ENCODE data around the gene PARG. TPM values are rescaled to one million over a fixed set of nuclear protein-coding genes. Genes with fewer than 3 reads are reported as not detected.
"Not testable (repeated sequence)": the region's sequence is repeated elsewhere in the genome, so short reads cannot be mapped to it uniquely, and the experiment has no call there.

The PARG gene
- total RNA-seq (2014; rRNA removed; shearing (Covaris generic)) = 22.8 TPM in 2 replicates

DNA sequence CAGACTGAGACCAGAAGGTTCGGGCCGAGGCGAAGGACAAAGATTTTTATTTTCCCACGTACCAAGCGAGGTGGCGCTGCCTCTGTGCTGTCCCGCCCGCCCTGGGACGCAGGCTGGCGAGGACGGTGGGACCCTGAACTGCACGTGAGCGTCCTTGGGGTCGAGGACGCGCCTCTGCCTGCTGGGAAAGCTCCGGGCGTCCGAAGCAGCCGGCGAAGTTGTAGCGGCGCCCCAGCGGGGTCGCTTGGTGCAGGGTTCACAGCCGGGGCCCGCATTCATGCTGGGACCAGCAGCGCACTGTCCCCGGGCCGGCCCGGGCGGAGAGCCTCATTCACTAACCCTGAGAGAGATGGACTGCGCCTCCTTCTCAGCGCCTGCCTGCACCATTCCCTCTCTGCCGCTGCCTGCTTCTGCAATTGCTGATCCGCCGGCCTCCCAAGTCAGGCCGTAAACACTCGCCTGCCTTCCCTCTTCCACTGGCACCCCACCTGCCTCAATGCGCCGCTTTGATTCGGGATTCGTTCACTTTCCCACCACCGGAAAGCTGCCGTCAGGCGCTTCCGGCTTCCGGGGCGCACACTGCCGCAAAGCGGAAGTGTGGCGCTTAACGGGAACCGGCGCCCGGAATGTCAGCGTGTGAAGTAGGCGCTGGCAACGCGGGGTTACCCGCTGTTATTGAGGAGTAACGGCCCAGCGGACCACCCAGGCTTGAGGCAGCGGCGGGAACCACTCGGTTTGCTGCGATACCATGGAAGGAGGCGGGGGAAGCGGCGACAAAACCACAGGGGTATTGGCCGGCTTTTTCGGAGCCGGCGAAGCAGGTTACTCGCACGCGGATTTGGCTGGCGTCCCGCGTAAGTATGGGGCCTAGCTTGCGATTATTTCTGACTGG is at the start of gene PARG, which contains the start of gene TIMM23B:
TSS of gene PARG (minus strand) at position 581 of the 892 bp plus-strand sequence. CDS start at position 279, 302 bp downstream.
TSS of gene TIMM23B (plus strand) at position 607 of the 892 bp plus-strand sequence. CDS start at position 749, 142 bp downstream.
- DNase-seq (ENCODE audit: low spot score) = peak; percentile 88

DNA sequence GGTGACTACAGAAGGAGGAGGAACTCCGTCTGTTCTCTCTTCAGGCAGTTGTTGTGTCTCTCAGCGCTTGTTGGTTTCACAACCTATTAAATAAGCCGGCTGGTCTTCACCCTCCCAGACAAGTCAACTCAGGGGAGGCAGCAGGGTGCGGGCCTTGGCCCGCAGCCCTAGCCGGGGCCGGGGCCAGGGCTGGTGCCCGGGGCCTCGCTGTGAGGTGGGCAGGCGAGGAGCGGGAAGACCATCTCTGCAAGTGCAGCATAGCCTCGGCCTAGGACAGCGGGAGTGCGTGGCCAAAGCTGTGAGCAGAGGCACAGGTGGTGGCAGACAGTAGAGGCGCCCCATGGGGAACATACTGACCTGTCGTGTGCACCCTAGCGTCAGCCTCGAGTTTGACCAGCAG is 46.5 kb upstream of the PARG start, which contains the start of gene AGAP6:
TSS of gene AGAP6 (plus strand) at position 31 of the 400 bp plus-strand sequence. CDS start at position 341, 310 bp downstream.
- not testable (repeated sequence) for DNase-seq (ENCODE audit: low spot score)

DNA sequence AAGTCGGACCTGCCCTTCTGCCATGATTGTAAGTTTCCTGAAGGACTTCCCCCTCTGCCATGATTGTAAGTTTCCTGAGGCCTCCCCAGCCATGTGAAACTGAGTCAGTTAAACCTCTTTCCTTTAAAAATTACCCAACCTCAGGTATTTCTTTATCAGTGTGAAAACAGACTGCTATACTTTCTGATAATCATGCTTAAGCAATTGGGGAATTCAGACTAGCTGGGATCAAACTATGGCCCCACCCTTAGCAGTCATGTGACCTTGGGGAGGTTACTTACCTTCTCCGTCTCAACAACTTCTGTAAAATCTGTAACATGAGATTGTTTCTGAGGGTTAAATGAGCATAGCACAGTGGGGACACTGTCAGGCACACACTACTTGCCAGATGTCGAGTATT is 45.4 kb upstream of the PARG start:
- DNase-seq (ENCODE audit: low spot score) = not testable (repeated sequence)

DNA sequence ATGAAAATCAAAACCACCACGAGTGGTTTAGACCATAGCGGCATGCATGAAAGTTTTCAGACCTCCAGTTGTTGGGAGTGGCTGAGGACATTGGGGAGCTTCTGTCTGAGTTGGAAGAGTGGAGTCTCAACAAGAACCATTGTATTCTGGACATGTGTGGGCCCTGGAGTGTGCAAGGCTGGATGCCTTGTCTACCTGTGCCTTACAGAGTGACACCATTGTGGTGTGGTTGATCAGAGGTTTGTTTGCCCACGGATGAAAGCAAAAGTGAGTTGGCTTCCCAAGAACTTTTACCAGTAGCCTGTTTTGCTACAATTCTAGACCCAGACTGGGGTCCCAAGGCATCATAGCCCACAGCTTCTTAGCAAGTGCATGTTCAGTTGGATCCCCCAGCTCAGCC is 35.9 kb upstream of the PARG start:
- DNase-seq (ENCODE audit: low spot score) = not testable (repeated sequence)

DNA sequence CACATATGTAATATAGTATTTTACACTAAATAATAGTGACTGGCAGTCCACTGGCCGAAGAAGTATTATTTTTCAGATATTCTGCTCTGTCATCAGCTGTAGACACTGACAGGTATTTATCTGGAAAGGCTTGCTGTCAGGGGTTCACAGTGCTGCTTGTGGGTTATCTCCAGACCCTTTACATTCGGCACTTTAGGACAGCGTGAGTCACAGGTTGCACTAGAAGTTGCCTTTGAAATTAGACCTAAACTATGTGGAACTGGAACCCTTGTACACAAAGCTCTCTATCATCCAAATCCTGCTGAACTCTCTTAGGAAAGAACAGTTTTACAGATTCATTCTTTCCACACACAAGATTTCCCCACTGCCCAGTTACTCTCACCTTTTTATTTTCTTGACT is 30.3 kb upstream of the PARG start:
- DNase-seq (ENCODE audit: low spot score) = not testable (repeated sequence)

DNA sequence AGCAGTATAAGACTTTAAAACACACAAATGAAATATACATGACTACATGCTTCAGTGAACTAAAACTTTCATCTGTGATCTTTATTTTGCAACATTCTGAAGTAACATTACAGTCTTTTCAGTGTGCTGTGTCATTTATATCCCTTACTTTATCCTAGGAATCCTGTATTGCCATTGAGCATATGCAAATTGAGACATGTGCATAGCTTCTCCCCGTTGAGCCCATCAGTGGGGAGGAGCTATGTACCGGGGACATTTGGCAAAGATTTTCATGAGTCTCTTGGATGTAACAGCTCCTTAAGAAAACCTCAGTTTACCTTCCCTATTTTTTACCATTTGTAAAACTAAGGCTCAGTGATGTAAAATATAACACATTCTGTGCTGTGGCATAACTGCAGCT is 29.6 kb upstream of the PARG start:
- not testable (repeated sequence) for DNase-seq (ENCODE audit: low spot score)

DNA sequence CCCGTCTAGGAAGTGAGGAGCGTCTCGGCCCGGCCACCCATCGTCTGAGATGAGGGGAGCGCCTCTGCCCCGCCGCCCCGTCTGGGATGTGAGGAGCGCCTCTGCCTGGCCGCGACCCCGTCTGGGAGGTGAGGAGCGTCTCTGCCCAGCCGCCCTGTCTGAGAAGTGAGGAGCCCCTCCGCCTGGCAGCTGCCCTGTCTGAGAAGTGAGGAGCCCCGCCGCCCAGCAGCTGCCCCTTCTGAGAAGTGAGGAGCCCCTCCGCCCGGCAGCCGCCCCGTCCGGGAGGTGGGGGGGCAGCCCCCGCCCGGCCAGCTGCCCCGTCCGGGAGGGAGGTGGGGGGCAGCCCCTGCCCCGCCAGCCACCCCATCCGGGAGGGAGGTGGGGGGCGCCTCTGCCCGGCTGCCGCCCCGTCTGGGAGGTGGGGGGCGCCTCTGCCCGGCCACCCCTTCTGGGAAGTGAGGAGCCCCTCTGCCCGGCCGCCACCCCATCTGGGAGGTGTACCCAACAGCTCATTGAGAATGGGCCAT is 28.6 kb upstream of the PARG start:
- DNase-seq (ENCODE audit: low spot score) = not testable (repeated sequence)

DNA sequence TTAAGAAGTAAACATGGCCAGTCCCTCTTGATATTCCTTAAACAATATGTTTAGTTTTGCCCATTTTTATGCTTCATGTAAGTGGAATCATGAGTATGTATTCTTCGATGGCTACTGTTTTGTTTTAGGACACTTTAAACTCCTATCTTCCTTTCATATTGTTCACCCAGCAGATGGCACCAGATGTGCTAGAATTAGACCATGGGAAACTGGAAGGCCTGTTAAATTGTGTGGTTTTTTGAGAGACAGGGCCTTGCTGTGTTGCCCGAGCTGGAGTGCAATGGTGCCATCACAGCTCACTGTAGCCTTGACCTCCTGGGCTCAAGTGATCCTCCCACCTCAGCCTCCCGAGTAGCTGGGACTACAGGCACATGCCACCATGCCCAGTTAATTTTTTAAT is 11.3 kb upstream of the PARG start:
- not testable (repeated sequence) for DNase-seq (ENCODE audit: low spot score)

DNA sequence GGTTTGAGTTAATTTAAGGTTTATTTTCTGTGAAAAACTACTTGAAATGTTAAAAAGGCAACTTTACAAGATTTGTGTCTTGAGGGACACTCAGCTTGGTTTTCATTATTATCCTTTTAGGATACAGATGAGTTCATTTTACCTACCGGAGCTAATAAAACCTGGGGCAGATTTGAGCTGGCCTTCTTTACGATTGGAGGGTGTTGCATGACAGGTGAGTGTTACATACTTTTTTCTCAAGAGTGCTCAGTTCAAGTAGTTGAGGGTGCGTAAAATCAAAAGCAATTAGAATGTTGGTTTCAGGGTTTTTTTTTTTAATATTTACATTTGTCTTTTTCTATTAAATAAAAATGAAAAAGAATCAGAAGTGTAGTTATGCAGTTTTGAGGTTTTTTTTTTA is 10.2 kb upstream of the PARG start:
- not testable (repeated sequence) for DNase-seq (ENCODE audit: low spot score)

DNA sequence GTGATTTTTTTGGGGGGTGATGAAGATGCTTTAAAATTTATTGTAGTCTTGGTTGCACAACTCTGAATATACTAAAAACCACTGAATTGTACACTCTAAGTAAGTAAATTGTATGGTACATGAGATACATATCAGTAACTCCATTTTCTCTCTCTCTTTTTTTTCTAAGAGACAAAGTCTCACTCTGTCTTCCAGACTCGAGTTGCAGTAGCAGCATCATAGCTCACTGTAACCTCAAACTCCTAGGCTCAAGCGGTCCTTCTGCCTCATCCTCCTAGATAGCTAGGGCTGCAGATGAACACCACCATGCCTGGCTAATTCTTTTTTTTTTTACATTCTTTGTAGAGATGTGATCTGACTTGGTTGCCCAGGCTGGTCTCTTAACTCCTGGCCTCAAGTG is 6.9 kb upstream of the PARG start:
- not testable (repeated sequence) for DNase-seq (ENCODE audit: low spot score)

DNA sequence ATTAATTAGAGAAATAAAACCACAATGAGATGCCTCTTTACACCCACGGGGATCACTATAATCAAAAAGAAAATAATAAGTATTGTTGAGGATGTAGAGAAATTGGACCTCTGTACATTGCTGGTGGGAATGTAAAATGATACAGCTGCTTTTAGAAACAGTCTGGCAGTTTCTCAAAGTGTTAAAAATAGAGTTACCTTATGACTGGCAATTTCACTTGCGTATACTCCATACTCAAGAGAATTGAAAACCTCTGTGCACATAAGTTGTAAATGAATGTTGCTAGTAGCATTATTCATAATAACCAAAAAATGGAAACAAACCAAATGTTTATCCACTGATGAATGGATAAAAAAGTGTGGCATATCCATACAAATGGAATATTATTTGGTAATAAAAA is 6.3 kb upstream of the PARG start:
- DNase-seq (ENCODE audit: low spot score) = not testable (repeated sequence)

DNA sequence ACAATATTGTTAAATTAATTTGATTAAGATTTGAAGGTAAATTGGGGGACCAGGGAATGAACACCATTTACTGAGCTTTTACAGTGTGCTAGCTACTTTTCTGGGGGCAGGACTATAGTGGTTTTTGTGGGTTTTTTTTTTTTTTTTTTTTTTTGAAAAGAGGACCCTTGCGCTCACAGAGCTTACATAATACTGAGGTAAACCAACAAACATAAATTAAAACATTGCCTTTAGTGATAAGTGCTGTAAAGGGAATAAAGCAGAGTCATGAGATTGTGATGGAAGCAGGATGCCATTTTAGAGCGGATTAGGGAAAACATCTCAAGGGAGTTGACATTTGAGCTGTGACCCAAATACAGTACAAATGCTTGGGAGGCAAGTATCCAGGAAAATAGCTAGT is 1.8 kb upstream of the PARG start:
- not testable (repeated sequence) for DNase-seq (ENCODE audit: low spot score)

DNA sequence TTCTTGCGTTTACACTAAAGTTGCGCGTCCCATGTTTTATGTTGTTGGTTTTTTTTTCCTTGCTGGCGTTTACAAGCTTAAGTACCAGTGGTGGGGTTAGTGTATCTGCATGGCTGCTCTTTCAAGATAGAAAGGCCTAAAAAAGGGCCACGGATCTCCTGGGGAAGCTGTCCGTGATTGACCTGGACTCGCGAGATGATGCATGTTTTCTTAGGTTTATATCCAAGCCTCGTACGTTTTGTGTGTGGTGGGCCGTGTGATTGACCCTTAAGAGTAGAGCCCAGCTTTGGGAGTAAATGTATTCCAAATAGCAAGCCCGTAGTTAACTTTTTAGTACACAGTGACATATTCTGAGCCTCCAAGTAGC is 495 bp upstream of the PARG start:
- peak; percentile 9 for DNase-seq (ENCODE audit: low spot score)

DNA sequence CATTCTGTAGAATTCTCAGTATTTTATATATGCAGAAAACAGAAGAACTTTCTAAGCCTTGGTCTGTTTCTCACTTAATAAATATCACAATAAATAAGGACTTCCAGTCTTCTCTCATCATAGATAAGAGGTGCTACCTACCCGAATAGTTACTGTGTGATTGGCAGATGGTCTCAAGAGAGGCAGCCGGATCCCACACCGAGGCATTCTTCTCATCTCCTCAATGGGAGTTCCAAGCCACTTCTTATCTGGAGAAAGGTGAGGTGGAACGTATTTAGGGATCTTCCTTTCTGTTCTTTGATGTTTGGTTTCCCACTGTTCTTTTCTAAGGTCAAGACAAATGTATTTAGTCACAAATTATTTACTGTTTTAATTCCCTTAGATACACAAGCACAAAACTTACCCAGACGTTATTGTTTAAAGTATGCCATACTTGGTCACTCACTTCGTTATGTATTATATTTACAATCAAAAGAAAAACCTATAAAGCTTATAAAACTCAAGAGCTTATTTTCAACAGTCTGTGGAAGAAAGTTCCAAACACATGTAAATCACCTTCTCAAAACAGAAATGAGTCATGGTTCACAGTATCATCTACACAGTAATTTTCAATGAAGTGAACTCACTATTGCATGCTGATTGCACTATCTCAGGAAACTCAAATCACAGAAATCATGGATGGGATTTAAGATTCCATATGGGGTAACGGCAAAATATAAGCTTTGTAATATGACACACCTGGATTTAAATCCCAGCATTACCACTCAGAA is 9.7 kb downstream of the PARG start:
- not testable (repeated sequence) for DNase-seq (ENCODE audit: low spot score)

DNA sequence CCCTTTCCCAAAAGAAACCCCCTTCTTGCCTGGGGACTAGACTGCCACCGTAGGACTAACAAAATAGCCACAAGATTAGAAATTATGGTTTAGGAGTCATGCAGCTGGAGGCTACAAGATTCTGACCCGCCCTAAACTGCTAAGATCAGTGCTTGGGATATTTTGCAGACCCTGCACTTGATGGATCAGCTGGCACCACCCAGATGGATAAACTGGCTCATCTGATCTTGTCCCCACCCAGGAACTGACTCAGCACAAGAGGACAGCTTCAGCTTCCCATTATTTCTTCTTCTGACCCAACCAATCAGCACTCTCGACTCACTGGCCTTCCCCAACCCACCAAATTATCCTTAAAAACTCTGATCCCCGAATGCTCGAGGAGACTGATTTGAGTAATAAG is 10.6 kb downstream of the PARG start:
- not testable (repeated sequence) for DNase-seq (ENCODE audit: low spot score)

DNA sequence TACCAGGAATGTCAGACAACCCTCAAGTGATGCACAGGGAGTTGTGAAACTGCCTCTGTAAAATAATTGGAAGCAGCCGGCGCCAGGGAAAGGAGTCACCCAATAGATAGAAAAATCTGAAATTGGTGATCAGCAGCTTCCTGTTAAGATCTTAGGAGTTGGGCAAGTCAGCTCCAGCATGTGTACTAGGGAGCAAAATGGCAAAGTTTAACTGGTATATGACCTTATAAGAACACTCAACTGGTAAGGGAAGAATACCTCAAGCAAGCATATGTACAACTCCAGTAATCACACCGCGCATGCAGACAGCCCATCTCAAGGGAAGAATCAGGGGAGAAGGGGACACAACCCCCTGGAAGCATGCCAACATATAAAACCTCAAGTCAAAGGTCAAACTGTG is 18.3 kb downstream of the PARG start:
- not testable (repeated sequence) for DNase-seq (ENCODE audit: low spot score)

DNA sequence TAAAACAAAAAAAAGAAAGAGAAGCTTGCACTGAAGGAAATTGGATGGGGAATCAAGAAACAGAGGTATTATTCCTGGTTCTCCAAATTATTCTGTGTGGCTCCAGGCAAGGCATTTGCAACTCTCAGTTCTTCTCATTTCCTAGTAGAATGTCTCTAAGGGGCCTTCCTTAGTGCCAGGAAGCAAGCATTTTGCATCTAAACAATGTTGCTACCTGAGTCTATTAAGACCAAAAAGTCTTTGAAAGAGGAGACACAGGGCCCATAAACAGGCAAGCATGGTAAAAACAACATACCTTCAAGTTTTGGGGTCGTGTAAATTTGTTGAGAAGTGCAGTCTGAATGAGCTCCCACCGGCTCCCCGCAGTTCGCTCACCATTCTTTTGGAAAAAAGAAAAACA is 19.8 kb downstream of the PARG start:
- DNase-seq (ENCODE audit: low spot score) = not testable (repeated sequence)

DNA sequence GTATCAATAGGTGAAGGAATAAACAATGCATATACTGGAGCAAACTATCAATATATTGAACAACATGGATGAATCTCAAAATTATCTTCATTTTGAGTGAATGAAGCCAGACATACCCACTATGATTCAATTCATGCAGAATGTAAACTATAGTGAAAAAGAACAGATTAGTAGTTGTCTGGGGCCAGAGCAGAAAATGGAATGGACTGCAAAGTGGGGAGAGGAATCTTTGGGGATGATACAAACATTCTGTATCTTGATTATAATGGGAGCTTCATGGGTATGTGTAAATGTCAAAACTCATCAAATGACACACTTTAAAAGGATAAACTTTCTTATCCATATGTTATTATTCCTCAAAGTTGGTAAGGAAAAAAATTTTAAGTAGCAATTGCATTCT is 23.9 kb downstream of the PARG start:
- not testable (repeated sequence) for DNase-seq (ENCODE audit: low spot score)

DNA sequence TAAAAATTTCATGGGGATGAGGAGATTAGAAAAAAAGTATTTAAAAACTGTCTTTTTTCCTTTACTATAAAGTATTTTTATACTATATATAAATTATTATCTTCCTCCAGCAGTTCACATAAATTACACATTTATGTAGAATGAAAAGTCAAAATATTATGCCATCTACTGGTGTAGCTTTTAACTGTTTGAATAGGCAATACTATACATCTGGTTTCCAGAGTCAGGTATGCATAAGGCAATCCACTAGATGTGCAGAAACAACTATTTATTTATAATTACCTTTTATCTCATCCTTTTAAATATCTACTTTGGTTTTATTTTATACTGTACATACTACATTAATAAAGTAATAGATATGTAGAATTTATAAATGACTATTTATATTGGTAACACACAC is 25.4 kb downstream of the PARG start:
- not testable (repeated sequence) for DNase-seq (ENCODE audit: low spot score)

DNA sequence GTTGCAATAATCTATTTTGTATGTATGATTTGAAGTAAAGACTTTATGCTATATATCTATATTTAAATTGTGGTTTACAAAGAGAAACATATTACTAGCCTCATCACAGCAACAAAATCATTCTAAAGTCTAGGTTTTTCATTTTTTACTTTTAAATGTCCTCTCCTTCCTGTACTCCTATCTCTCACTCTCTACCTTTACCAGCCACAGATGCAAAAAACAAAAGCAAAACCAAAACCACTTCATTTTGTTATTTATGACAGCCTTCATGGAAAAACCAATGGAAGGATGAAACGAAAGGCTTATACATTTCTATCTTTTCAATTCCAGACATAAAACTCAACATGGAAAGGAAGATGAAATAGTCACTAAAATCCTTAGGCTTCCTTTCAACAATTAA is 31.5 kb downstream of the PARG start:
- not testable (repeated sequence) for DNase-seq (ENCODE audit: low spot score)

DNA sequence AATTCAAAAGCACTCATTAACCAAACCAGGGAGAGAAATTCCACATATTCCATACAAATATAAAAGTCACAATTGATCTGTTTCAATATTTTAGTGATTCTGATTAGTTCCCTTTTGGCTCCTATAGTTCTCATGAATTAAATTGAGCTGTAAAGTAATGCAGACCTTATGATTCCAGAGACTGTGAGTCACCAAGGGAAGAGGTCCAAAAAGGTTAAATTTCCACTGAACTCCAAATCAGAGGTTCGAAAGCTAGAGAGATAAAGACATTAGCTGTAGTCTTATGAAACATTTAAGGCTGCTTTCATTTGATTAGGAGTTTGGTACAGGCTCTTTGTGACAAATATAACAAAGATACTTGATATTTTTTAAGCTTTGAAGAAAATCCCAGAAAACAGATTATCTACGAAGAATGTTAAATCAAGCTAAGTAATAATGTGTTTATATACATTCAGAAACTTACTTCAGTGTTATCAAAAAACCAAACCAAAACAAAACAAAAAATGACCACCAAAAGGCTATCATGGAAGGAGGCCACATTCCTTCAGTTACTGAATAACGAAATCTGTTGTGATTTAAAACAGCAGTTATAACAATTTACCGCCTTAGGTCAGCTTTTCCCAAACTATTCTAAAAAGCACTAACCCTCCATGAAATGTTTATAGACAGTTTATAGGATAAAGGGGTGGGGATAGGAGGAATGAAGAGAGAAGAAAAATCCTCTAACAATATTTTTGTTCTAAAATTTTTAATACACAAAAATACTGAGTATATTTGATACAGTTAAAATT is 33.3 kb downstream of the PARG start:
- DNase-seq (ENCODE audit: low spot score) = not testable (repeated sequence)

All from HT-29 (cell line).